Measurements from ENCODE around the gene TBKBP1. TPM values are rescaled to one million over a fixed set of nuclear protein-coding genes. Genes with fewer than 3 reads are reported as not detected.

The TBKBP1 gene
- total RNA-seq, 1 donor from 2014 or later = 13.9 TPM

DNA sequence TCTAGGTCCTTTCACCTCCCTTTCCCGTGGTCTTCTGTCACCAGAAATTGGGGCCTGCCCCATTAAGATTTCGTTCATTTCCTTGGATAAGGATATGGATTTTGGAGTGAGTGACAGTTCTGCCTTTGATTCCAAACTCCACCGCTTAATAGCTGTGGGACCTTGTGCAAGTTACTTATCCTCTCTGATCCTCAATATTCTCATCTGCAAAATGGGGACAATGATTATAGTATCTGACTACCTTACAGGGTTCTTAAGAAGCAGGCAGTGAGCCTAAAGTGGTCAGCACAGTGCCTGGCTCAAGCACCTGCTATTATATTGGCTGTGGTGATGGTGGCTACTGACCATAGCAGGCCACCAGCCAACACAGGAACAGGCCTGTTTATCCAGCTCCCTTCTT is 15.6 kb downstream of the TBKBP1 start:
- FAIRE-seq = no peak
- no peak for DNase-seq (ENCODE audit: low spot score in 2 of 2)

DNA sequence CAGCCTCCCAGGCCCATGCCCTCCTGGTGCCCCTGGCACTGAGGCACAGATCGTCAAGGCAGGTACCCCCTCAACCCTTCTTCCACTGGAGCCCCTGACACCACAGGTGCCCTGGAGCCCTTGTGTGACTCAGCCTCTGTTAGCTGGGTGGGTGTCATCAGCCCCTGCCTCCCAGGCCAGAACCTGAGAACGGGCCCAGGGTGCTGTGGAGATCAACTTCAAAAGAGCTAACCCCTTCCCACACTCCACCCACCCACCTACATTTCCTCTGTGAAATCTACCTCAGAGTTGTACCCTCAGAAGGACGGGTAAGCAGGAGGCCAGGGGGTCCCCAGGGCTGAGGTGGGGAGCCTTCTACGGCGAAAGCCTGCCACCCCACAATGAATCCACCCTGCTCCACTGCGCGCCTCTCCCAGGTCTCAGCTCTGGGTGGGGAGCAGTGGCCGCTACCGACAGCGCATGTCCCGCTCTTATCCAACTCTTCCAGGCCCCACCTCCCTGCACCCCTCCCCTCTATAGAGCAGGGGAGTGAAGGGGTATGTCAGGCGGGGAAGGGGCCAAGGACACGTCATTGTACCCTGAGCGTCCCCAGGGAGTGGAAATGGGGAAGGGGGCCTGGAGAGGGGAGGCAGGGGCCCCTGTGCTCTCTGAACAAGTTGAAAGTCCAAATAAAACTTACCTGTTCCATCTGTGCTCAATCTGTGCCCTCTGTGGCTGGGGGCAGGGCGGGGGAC is 17.6 kb downstream of the TBKBP1 start:
- no peak for FAIRE-seq

DNA sequence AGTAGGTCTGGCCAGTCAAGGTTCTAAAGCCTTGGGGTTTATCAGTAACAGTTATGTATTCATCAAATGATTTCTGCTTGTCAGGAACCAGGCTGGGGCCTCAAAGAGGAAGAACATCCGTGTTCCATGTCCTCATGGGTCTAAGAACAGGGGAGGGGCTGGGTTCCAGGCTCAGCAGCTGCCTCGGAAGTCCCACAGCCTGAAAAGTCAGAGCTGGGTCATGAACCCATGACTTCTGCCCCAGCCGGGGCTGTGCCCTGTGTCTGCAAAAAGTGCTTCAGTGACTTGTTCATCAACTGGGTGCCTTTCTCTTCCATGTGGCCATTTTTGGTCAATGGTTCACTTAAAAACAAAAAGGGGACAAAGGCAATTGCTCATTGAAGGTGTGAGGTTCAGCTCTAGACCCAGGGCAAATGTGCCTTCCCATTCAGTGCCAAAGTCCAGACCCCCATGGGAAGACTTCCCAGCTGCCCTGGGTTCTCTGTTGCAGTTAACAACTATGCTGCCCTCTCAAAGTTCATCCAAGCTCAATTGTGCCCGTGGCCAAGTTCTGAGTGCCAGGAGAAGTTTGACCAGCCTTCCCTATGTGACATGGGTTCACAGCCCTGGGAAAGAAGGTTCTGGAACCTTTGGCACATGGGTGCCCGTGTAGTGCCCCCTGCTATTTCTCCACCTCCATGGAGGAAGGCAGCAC is 18.5 kb downstream of the TBKBP1 start:
- DNase-seq (ENCODE audit: low spot score in 2 of 2) (no peak), FAIRE-seq (no peak)

More for the DNA sequence above, 17.6 kb downstream of the TBKBP1 start:
- DNase-seq (ENCODE audit: low spot score in 2 of 2) = no peak

DNA sequence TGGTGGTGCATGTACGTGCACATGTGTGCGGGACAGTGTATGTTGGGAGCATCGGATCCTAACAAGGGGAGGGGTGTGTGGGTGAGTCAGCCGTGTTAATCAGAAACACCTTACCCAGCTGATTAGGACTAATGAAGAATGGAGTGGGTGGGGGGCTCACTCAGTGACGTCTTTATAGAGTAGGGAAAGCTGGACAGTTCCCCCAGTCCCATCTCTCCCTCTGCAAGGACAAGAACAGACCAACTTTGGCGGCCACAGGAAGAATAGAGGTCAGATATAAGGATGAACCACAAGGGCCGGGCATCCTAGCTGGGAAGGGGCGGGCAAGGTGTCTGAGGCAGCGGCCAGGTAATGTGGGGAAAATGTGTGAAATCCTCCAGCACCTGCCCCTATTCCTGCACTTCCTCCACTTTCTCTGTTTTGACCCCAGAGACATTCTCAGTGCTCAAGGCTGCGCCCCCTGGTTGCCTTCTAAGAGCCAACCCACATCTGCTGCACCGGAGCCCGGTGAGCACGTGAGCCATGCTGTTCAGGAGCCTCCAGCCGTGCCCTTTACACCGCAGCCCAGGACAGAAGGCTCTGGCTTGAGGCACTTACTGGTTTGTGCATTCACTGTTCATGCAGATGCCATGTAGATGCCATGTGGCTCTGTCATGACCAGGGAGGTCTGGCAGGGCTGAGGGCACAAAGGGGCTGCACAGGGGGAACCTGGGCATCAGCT is 20.2 kb downstream of the TBKBP1 start:
- DNase-seq (ENCODE audit: low spot score in 2 of 2) (no peak), FAIRE-seq (no peak)

DNA sequence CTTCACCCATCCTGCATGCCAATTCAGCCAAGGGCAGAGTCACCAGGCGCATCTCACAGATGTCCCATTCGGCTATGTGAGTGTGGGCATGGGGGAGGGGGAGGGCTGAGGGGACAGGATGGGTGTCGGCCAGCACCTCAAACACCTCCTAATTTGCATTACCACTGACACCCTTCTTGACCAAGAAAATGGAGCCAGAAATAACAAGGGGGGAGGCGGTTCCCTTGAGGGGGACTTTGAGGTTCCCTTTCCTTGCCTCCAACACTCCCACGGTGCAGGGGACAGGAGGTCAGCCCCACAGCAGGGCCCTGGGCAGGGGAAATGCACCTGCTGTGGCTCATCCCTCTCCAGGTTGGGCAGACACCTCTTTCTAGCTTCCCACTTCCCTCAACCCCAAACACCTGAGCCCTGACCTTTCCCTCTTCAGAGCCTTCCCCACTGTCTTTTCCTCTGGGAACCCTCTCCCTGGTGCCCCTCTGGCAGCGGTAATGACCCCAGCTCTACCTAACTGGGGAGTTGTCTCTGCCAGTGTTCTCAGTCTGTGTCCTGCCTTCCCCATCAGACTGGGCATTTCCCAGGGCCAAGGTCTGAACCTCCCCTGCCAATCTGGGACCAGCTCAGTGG is 20.9 kb downstream of the TBKBP1 start:
- DNase-seq (ENCODE audit: low spot score in 2 of 2) = no peak
- FAIRE-seq = no peak

DNA sequence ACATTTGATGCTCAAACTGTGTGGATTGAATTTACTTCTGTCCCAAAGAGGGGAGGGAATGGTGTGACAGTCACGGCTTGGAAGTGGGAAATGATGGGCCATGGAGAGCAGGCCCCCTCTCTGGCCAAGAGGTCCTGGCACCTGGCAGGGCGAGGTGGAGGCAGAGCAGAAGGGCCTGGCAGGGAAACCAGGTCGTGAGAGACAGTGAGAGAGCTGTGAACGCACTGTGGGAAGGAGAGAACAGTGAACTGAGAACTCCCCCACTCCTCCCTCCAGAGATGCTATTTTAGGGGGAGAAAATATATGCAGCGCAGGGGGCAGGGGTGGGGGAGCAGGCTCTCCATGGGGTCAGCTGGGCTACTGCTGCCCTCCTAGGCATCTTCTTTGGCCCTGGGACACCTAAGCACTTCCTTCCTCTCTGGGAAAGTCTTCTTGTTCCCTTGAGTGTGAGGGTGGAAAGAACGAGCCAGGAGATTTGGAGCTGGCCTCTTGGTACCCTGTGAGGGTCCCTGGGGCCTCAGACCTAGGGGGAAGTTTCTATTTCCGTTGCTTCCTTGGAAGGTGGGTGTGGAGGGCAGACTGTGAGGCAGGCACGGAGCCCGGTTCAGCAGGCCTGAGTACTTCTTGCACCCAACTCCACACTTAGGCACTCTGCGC is 21.8 kb downstream of the TBKBP1 start:
- FAIRE-seq (no peak), DNase-seq (ENCODE audit: low spot score in 2 of 2) (no peak)

DNA sequence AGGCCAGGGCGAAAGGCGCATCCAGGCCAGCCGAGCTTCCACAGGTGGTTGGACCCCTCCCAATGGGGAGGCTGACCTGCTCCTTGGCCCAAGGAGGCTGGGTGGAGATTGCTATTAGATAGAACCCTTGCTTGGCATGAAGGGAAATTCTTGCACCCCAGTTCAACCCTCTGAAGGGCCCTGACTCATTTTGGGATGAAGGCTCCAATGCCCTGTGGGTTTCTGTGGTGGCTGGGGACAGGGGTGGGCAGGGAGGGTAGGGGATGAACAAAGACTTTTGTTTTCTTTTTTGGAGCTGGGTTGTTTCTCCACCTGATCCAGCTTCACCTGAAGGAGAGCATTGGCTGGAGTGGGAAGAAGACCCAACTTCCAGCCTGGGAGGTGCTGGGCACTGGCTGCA is 22.4 kb downstream of the TBKBP1 start:
- no peak for FAIRE-seq
- no peak for DNase-seq (ENCODE audit: low spot score in 2 of 2)

DNA sequence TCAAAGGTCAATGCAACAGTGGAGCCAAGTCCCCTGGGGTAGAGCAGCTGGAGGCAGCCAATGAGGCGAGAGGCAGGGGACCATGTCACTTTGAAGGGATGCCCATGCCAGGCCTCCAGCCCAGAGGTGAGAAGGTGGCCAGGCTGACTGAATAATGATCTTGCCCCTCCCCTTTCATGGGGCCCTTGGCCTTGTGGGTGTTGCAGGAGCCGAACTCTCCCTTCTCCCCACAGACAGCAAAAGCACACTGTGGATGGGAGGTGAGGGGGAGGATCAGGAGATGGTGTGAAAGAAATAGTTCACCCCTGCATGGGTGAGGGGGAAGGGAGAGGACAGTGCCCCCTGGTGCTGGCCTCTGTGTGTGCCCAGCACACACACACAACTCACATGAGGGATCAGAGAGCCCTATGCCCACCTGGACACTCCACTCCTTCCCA is 23.3 kb downstream of the TBKBP1 start:
- no peak for FAIRE-seq
- no peak for DNase-seq (ENCODE audit: low spot score in 2 of 2)

DNA sequence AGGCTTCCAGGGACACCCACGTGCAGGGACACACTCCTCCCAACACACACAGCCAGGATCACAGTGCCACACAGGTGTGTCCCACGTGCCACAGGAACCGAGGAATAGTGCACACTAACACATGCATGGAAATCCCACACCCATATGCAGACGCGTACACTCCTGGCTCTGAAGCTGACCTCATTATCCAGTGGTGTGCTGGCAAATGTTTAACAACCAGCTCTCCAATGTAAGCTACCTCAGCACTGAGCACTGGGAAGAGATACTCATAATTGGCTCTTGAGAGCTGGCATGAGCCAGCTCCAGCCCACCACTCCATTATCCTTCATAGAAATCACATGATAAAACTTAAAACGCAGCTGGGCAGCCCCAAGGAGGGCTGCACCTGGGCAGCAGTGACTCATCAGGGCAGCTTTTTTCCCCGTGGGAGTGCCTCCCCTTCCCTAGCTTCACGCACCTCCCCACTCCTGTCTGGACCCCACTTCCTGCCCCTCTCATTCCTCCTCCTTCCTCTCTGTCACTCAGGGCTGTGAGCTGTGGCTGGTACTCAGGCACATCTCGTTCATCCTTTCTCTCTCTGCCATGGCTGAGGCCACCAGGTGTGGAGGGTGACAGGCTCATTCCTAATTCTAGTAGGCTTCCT is 24.1 kb downstream of the TBKBP1 start:
- FAIRE-seq (no peak), DNase-seq (ENCODE audit: low spot score in 2 of 2) (no peak)

DNA sequence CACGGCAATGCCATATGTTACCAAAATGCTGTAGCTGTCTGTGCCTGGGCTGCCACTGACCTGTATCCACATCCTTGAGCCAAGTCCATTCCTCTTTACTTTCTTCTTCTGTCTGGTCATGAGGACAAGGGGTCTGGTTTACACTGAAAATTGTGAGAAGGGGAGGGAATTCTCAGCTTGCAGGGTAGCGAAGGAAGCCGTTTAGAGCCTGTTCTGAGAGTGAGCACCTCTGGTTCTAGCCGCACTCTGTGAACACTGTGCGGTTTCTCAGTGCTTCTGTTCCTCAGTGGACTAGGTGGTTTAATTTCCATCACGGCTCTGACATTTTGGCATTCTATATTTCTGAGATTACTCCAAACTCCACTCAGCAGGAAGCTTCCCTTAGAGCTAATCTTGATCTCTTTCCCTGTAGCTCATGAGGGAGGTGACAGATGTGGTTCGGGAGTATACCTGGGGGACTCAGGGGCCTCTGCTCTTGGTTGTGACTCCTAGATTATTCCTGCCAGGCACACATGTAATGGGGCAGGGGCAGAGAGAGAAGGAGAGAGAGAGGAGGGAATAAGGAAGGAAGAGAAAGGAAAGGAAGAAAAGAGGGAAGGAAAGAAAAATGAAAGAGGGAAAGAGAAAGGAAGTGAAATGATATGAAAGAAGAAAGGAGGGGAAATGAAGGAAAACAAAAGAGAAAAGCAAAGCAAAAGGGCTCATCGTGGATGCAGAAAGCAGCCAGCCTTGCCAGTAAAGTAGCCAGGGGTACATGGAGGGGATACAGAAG is 24.9 kb downstream of the TBKBP1 start:
- FAIRE-seq (no peak), DNase-seq (ENCODE audit: low spot score in 2 of 2) (no peak)

DNA sequence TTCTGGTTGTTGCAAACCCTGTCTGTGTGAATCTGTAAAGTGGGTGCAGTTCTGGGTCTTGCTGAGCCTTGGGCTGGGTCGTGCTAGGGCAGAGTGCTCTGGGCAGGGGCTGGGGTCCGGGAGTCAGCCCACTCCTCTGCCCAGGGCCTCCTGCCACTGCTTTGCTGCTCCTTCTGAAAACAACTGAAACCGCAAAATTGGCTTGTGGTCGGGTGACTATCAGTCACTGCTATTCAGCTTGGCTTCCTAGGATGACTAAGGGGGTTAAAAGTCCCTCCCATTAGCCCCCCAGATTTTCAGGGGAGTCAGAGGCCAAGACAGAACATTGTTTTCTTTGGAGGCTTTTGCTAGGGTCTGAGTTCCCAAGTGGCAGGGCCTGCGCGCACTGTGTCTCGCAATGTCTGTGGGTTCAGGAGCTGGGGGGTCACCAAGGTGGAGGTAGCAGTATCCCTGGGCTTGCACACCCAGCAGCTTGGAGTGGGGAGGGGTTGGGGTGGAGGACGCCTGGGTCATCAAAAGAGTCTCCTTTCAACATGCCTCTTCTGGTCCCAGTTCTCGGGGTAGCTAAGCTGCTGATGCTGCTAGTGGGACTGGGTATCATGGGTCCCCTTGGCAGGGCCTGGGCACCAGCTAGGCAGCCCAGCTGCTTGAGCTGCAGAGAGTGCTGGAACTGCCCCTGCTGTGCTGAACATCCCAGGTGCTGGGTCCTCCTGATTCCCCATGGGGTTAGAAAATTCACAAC is 25.6 kb downstream of the TBKBP1 start:
- no peak for FAIRE-seq
- no peak for DNase-seq (ENCODE audit: low spot score in 2 of 2)

DNA sequence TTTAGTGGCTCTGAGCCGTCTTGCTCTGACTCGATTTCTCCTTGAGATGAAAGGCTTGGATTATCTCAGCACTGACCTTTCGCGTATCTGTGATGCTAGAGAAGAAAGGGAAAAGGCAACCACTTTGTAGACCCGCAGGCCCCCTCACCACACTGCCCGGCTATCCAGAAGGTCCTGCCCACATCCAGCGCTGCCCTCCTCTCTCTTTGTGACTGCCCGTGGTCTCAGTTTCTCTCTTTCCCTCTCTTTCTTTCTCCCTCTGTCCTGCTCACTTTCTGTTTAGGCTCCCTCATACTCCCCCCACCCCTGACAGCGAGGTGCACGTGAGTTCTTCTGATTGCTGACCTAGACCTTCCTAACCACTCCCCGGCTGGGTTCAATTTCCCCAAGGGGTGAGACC is 26.2 kb downstream of the TBKBP1 start:
- FAIRE-seq (no peak), DNase-seq (ENCODE audit: low spot score in 2 of 2) (no peak)

DNA sequence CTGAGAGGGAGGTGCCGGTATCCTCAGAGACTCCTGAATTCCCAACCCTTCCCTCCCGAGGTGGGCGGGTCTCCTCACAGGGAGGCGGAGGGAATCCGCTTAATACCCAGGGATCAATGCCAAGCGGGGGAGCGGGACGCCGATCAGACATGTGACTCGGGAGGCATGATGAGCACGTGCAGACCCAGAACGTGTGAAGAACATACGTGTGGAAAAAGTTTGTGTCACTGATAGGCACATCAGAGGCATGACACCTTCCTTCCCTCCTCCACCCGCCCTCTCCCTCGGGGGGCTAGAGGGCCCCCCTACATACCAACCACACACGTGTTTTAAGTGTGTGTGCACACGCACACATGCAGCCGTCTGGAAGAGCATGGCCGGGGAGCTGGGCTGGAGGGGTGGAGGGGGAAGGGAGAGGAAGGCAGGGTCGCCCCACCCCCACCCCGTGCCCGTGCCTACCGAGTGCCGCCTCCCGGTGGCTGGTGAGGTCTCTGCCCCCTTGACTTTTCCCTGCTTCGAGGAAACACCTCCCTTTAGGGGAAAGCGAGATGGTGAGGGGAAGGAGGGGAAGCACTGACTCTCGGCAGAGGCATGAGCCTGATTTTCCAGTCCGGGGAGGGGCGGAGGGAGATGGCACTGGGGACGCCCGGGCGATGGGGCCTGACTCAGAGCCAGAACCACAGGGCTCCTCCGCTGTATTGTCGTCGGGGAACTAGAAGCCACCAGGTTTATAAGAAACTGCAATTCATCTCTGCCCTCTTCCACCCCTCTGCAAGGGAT is 27.0 kb downstream of the TBKBP1 start:
- no peak for DNase-seq (ENCODE audit: low spot score in 2 of 2)

DNA sequence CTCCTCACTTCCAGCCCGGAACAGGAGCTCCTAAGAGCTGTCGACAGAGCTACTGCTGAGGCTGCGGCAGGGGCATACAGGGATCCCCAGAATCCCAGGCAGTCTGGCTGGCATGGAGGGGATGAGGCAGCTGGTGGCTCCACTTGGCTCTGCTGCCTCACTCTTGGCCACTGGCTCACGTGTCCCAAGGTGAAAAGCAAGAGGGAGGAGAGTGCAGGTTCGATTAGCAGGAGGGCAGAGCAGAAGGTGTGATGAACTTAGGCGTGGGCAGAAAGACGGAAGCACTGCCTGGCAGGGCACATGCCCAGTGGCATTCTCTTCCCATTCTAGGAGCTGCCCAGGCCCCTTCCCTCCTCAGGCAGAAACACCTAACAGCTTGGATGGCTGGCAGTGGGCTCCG is 27.8 kb downstream of the TBKBP1 start:
- no peak for FAIRE-seq
- DNase-seq (ENCODE audit: low spot score in 2 of 2) = no peak

More for the DNA sequence above, 27.0 kb downstream of the TBKBP1 start:
- no peak for FAIRE-seq

DNA sequence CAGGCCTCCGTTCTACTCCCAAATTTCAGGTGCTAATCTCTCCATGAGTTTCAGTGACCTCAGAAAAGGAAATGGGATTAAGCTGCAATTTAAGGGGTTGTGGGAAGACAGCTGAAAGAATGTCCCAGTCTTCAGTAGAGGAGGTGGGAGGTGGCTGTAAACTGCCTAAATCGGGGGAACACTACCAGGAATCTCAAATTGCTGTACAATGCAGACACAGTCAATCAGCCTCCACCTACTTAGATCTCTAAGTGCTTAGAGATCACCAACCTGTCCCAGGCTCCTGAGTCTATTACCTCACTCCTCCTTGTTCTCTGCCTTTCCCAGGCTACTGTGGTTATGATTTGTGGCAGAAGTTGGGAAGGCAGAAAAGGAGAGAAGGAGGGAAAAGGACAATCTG is 30.7 kb downstream of the TBKBP1 start:
- no peak for FAIRE-seq
- no peak for DNase-seq (ENCODE audit: low spot score in 2 of 2)

DNA sequence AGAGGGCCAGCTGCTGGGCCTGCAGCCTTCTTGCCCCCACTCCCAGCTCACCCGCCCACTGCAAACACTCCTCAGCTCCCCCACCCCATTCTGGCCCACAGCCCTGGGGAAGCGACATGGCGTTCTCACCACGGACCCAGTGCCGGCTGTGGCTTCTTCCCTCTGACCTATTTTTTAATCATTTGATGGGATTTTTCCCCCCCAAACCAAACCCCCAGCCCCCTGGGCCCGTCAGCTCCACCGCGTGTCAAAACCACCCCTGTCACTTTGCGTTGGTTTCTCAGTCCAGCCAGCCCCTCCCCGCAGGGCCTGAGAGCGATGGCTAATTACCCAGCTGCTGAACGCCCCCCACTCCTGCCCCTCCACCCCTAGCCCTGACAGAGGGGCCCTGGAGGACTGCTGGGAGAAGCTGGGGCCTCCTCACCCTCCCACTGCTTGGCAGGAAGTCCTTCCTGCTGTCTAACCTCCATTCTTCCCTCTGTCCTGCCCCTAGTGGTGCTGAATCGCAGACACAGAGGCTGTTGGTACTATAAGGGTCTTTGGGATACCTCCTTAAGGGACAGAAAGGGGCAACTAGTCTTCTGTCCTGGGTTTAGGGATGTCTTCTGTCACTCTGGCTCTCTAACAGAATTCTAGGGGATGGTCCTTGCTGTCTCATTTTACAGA is 31.6 kb downstream of the TBKBP1 start:
- FAIRE-seq = no peak
- no peak for DNase-seq (ENCODE audit: low spot score in 2 of 2)

Data from frontal cortex (tissue), 4 donors.